Fibroblast of lung (primary cell): ENCODE data around the gene CCNL1.
"Not testable (repeated sequence)": the region's sequence is repeated elsewhere in the genome, so short reads cannot be mapped to it uniquely, and the experiment has no call there.

Experiments used
- EZH2 ChIP-seq: IDR thresholded peaks from 2 replicates; pipeline ENCODE4 v1.5.1; 2012; ENCODE audit warnings: low read length, control low read depth, mild to moderate bottlenecking; ENCODE audit errors: missing control alignments
- TF ChIP-seq, protein P1 (sequence below), 2 donors: IDR thresholded peaks in 1 of 2; conservative IDR thresholded peaks in 1 of 2; 1 replicate in 1 of 2; 2 replicates in 1 of 2; pipeline ENCODE4 v1.5.1; 2011 to 2012; ENCODE audit warnings: low read length in 2 of 2, control low read depth in 1 of 2, inconsistent platforms in 1 of 2, low read depth in 1 of 2, mild to moderate bottlenecking in 1 of 2

DNA sequence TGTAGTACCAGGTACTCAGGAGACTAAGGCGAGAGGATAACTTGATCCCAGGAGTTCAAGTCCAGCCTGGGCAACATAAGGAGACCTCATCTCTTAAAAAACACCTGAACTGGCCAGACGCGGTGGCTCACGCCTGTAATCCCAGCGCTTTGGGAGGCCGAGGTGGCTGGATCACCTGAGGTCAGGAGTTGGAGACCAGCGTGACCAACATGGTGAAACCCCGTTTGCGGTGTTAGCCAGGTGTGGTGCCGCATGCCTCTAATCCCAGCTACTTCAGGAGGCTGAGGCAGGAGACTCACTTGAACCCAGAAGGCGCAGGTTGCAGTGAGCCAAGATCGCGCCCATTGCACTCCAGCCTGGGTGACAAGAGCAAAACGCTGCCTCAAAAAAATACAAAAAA lies 13.4 kb upstream of the CCNL1 start:
- TF ChIP-seq, protein P1, sequence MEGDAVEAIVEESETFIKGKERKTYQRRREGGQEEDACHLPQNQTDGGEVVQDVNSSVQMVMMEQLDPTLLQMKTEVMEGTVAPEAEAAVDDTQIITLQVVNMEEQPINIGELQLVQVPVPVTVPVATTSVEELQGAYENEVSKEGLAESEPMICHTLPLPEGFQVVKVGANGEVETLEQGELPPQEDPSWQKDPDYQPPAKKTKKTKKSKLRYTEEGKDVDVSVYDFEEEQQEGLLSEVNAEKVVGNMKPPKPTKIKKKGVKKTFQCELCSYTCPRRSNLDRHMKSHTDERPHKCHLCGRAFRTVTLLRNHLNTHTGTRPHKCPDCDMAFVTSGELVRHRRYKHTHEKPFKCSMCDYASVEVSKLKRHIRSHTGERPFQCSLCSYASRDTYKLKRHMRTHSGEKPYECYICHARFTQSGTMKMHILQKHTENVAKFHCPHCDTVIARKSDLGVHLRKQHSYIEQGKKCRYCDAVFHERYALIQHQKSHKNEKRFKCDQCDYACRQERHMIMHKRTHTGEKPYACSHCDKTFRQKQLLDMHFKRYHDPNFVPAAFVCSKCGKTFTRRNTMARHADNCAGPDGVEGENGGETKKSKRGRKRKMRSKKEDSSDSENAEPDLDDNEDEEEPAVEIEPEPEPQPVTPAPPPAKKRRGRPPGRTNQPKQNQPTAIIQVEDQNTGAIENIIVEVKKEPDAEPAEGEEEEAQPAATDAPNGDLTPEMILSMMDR (conservative IDR thresholded peaks at IDR 0.05 in 1 of 2, IDR thresholded peaks at IDR 0.05 in 1 of 2; ENCODE audit: low read depth in 1 of 2, low read length in 2 of 2) = not testable (repeated sequence)
- TF ChIP-seq EZH2 = not testable (repeated sequence)
